ENCODE measurements around the gene SVOP.
"Not testable (repeated sequence)": the region's sequence is repeated elsewhere in the genome, so short reads cannot be mapped to it uniquely, and the experiment has no call there.

Gene SVOP

DNA sequence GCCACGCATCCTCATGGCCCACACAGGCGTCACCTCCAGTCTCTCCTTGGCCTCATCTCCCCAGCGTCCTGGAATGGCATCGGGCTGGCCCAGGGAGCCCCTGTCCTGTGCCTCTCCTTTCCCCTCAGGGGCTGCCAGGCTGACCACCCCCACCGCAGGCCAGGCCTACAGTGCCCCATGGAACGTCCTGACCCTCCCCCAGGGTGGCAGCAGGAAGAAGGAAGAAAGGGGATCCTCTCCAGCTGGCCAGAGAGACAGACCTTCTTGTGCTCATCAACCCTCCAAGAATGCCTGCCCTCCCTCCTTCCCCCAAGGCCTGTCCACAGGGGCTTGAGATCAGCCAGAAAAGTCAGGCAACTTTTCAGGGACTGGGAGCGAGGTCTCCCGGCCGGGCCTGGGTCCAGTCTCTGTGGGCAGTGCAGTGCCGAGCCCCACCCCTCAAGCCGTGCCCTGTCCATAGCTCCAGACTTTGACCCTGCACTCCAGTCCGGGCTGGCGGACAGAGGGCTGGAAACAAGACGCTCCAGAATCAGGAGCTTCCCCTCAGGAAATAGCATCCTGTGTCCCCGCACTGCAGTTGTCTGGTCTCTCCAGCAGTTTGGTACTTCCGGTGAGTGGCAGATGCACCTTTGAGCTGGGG, 141.1 kb downstream of the SVOP start, which contains the start of gene DAO:
Gene DAO (plus strand): TSS at position 478 of the 640 bp plus-strand sequence. CDS start 4,915 bp downstream, outside the sequence.
- DNase-seq, result no peak

DNA sequence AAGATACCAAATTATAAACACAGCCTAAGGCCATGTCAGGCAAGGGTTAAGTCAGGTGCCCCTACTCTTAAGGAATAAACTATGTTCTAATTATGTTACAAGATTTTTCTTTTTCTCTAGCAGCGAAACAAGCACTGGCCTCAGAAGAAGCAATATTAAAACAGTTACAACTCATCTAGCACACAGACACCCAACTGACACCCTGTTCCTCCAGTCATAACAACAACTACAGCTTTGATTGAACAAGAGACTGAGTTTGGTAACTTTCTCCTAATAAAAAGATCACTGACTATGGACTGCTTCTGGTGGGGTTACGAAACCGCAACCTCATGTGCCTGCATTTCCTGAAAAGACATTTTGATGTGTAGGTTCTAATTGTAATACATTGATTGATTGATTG, 144.3 kb downstream of the SVOP start:
- DNase-seq, result no peak

DNA sequence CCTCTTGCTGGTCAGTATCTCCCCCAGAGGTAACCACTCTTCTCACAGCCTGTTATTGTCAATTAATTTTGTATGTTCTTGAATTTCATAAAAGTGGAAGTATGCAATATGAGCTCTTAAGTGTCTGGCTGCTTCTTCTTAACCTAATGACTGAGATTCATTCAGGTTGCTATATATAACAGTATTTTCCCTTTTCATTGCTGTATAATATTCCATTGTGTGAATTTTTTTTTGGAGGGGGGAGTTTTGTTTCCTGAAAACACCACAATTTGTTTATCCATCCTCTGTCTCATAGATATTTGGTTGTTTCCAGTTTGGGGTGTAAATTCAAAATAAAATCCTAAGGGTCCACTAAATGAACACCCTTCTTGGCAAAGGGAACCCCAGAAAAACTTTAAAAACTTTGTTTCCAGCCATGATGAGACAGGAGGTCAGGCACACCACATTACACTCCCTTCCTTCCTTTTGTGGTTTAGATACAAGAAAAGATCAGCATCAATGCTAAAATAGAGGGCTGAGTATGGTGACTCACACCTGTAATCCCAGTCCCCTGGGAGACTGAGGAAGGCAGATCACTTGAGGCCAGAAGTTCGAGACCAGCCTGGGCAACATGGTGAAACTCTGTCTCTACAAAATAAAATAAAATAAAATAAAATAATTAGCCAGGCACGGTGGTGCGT, 145.0 kb downstream of the SVOP start:
- no peak for DNase-seq

DNA sequence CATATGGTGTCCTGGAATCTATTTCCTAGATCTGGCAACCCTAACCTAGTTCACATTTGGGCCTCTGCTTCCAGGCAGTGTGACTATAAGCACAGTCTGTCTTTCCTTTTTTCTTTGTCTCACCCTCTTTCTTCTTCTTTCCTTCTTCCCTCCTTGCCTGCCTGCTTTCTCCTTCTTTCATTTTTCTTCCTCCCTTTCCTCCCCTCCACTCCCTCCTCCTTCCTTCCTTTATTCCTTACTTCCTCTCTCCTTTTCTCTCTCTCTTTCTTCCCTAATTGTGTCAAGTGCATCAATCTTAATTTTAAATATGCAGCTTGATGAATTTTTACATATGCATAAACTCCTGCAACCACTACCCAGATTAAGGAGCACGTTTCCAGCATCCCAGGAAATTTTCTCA, 145.6 kb downstream of the SVOP start:
- no peak for DNase-seq

DNA sequence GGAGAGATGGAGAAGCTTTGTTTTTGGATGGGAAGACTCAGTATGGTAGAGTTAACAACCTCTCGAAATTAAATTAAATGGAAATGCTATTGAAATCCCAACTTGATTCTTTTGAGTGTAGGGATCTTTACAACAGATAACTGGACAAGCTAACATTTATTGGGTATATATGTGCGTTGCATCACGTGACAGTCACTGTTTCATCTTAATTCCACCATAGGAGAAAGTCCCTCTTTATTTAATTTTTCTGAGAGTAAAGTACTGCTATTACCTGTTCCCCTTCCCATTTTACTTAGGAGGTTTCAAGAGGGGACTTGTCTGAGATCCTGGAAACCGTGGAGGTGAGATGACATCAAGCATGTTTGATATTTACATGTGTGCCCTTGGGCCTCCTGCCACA, 152.1 kb downstream of the SVOP start:
- DNase-seq, result no peak

DNA sequence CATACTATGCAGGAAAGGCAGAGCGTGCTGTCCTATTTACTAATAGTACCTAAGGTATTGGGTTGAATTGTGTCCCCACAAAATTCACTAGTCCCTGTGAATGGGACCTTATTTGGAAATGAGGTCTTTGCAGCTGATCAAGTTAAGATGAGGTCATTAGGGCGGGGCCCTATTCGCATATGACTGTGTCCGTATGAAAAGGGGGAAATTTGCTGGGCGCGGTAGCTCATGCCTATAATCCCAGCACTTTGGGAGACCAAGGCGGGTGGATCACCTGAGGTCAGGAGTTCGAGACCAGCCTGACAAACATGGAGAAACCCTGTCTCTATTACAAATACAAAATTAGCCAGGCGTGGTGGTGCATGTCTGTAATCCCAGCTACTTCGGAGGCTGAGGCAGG, 154.8 kb downstream of the SVOP start:
- not testable (repeated sequence) for DNase-seq

DNA sequence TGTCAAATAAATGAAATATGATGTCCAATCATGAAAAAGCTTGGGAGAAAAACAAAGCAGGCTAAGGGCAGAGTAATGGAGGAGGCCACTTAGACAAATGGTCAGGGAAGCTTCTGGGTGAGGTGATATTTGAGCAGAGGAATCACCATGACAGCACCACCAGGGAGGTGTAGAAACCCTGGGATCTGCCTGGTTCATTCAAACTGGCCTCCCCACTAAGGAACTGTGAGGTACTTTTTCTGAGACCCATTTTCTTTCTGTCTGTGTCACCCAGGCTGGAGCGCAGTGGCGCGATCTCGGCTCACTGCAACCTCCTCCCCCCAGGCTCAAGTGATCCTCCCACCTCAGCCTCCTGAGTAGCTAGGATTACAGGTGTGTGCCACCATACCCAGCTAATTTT, 155.7 kb downstream of the SVOP start:
- no peak for DNase-seq

DNA sequence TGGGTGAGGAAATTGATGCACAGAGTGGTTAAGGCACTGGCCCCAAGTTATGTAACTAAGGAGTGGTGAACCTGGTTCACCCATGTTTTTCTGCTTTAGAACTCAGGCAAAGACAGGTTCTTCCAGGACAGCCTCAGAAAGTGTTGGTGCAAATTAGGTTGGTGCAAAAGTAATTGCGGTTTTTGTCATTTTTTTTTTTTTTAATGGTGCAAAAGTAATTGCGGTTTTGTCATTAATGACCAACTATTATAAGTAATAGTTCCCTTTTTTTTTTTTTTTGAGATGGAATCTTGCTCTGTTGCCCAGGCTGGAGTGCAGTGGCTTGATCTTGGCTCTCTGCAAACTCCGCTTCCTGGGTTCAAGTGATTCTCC, 158.3 kb downstream of the SVOP start:
- no peak for DNase-seq

DNA sequence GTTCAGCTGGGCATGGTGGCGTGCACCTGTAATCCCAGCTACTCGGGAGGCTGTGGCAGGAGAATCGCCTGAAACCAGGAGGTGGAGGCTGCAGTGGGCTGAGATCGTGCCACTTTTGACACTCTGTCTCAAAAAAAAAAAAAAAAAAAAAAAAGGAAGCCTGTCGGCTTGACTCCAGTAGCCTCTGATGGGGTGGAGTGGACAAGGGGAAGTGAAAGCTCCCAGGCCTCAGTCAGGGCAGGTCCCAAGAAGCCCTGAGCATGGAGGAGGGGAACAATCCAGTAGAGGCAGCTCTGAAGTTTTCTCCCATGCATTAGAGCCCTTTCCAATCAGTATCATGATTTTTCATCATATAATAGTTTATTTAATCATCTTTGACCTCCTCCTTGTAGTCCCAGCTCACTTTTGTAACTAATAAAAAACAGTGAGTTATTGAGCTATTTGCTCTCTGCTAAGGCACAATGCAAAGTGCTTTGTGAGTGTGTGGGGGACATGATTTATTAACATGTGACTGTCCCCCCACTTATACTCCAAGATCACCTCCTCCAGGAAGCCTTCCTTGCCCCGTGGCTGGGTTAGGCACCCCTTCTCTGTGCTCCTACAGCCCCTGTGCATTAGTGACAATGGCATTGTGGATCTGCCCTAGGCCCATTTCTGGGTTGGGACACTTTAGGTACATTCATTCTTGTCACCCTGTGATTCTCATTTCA, 158.8 kb downstream of the SVOP start:
- no peak for DNase-seq

DNA sequence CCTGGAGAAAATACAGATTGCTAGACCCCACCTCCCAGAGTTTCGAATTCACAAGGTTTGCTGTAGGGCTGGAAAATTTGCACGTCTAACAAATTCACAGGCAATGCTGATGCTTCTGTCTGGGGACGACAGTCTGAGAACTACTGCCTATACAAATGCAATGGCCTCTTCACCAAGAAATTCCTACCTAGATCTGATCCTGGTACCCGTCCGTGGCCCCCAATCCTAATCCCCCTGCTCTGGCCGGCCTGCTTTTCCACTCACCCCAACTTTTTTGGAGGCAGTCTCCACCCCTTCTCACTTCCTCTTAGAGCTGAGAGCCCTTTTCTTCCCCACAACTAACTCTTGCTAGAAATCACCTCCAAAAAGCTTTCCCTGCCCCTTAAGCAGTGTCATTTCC, 160.4 kb downstream of the SVOP start:
- DNase-seq, result no peak

DNA sequence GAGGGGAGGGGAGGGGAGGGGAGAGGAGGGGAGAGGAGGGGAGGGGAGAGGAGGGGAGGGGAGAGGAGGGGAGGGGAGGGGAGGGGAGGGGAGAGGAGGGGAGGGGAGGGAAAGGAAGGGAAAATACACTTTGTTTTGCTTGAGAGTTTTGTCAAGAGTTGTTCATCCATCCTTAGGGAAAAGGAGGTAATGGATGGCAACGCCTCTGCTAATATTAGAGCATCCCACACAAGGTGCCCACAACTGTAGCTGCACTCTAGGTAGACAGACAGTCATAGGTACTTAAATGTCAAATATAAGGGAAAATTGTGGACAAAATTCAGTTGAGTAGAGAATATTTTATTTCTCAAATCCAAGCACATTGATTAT, 161.0 kb downstream of the SVOP start:
- DNase-seq, result no peak

DNA sequence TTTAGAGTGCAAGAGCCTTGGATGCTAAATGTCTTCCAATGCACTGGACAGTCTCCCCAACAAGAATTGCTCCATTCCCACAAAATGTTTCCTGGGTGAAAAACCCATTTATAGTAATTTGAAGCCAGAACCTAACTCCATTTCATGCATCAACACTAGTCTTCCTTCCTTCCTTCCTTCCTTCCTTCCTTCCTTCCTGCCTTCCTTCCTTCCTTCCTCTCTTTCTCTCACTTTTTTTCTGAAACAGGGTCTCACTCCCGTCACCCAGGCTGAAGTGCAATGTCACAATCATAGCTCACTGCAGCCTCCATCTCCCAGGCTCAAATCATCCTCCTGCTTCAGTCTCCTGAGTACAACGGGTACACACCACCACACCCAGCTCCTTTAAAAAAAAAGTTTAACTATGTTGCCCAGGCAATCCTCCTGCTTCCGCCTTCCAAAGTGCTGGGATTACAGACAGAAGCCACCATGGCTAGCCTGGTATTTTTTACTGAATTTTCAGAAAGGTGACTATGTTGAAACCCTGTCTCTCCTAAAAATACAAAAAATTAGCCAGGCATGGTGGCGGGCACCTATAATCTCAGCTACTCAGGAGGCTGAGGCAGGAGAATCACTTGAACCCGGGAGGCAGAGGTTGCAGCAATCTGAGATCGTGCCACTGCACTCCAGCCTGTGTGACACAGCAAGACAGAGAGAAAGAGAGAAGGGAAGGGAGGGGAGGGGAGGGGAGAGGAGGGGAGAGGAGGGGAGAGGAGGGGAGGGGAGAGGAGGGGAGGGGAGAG, 161.5 kb downstream of the SVOP start:
- DNase-seq, result not testable (repeated sequence)

DNA sequence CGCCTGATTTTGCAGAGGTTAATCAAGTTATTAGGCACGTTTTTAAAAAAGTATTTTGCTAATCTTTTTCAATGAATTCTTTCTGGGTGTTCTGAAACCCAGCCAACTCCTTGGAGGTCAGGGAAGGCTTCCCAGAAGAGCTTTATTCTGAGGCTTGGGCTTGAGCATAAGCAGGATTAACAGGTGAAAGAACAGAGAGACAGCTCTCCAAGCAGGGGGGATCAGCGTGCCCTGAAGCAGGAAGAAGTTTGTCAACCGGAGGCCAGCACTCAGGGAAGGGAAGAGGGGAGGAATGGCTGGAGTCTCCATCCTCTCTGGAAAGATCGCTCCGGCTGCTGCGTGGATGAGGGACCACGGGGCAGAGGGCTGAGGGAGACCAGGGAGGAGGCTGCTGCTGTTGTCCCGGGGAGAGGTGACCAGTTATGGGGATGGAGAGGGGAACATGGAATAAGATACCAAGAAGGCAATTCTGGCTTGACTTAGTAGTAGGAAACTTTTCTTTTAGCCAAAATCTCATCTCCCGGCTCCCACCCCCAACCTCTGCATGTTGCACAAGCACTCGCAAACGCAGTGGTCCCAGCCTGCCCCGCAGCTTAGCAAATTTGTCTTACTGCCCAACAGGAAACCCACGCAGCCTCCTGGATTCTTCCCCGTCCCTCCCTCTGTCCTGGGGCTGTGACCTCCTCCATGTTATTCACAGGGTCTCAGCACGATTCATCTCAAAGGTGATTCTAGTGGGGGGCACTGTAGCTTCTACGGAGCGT, 162.4 kb downstream of the SVOP start:
- DNase-seq, result no peak

Data from stimulated activated CD4-positive, alpha-beta T cell treated with anti-CD3 and anti-CD28 coated beads, Interleukin-4, amount 100 ng/mL, for 24 hours (primary cell).